GM21381 (cell line): Measurements from ENCODE around the gene SPATS2L.

Experiments
- ATAC-seq: cut with Tn5 transposase; IDR thresholded peaks from one replicate; pipeline ENCODE4 v1.9.1; 2021; ENCODE audit warnings: mild to moderate bottlenecking, moderate library complexity; ENCODE audit not compliant: unreplicated experiment

SPATS2L gene

GRCh38 chr2:200348897-200349563, 42.5 kb downstream of the SPATS2L start:
- ATAC-seq, result no peak

- no peak for ATAC-seq
These were observed 43.4 kb downstream of the SPATS2L start for GRCh38 chr2:200349868-200350267.

- no peak for ATAC-seq
These were observed 44.4 kb downstream of the SPATS2L start for GRCh38 chr2:200350850-200351285.

DNA sequence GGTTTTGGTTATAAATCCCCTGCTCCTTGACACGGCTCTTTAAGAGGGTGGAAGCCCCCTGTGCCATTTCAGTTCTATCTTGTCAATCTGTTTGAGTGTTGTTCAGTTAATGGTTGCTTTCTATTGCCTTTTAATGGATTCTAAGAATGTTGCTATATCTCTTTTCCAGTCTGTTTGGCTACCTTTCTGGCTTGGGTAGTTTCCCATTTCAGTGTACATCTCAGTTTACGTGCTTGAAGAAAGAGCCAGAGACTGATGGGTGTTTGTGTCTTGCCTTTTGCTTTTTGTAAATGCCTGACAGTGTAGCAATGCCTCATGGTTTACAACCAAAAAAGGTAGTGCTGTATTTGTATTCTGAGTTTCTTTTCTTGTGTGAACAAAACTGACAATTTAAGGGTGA, 45.3 kb downstream of the SPATS2L start:
- ATAC-seq, result no peak

- ATAC-seq, result no peak
These were observed 46.1 kb downstream of the SPATS2L start for GRCh38 chr2:200352636-200353035.

GRCh38 chr2:200353120-200353519, 46.6 kb downstream of the SPATS2L start:
- no peak for ATAC-seq

DNA sequence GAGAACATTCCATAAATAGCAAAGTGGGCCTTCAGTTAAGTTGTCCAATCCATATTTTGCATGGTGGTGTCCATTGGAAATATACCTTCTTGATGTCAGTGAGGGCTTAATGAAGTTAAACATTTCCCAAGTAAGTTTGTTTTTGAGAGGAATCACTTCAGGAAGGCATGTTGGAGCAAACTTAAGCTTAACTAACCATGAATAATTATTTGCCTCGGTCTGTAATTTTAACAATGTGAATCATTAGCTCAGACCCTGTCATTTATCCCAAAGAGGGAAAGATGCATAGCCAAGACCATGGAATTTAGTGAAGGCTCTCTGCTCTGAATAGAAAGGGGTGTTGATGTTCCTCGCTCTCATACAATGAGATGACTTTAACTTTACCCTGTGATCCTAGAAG, 47.4 kb downstream of the SPATS2L start:
- ATAC-seq, result no peak

DNA sequence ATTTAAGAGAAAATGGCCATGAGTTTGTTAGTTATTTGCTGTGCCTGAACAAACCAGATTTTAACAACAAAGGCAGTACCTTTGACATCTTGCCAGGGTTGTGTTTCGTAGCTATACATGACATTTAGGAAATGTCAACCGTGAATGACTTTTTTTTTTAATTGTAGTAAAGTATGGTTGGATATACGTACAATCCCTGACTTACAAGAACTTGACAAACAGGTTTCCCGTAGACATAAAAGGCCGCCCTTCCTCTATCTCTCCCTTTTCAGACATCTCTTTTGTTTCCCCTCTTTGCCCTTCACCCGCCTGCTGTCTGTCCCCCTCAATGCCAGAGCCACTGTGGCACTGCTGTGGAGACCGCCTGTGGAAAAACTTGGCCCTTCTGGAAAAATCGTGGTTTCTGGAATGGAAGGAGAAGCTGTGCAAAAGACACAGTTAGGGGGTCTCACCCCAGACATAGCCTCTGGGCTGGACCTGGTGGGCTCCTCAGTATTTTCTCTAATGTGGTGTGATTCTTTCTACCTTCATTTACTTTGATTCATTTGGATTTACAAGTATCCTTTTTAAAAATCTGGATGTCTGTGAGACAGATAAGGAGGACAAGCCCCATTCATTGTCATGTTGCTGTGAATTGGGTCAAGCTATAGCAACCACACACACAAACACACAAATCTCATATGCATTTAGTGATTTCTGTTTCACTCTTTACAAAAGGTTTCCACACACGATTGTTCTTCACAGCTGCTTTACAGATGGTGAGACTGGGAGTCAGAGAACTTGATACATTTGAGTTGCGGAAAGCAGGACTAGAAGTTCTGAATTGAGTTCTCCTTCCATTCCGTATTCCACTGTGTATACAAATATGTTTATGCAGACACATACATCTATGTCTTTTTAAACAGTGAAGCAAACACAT, 48.6 kb downstream of the SPATS2L start:
- ATAC-seq, result no peak

DNA sequence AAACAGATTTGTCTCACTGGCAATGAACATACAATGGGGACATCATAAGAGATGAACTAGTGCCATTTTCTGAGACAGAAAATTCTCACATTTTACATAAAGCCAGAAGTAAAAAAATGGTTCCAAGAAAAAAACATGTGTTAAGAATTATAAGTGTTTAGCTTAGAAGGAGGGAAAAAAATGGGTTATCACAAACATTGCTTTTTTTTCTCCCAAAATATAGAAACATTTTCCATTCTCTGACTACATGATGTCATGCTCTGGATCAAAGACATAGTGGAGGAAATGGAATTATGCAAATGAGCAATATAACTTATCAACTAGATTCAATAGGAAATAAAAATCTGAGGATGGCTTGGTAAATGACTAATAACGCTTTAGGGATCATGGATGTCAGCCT, 49.8 kb downstream of the SPATS2L start:
- ATAC-seq, result no peak

DNA sequence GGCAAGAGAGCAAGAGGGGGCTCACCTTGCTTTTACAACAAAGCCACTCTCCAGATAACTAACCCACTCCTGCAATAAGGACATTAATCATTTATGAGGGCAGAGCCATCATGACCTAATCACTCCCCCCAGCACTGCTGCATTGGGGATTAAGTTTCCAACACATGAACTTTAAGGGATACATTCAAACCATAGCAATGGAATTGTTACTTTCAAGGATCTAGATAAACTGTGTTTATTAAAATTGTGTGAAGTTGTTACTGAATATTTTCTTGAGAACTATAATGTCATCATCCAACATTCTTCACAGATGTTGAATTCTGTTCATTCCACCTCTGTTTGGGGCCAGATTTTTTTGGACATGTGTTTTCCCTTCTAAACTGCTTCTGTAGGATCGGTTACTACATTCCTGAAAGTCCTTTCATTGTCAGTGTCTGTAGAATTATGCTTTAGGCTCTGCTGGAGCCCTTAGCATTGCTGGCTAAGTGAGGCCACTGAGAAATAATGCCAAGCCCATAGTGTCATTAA, 50.4 kb downstream of the SPATS2L start:
- no peak for ATAC-seq

- ATAC-seq, result no peak
These were observed 51.4 kb downstream of the SPATS2L start for GRCh38 chr2:200357845-200358244.

DNA sequence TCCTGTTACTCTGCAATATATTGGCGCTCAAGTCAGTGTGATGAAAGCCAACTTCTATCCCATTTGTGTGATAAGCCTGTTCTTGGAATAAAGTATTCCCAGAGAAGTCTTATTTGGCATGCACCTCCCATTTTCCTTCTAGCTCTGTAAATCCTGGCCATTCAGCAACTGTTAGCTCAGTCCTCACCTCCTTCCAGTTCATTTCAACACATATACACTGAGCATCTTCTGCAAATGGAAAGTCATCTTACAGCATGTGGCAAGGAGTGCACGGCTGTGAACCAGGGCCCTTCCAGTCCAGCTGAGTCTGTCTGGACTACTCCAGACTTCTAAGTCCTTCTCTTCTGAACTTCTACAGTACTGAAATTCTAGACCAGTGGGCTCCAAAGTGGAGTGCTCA, 53.1 kb downstream of the SPATS2L start:
- no peak for ATAC-seq

- no peak for ATAC-seq
These were observed 53.9 kb downstream of the SPATS2L start for GRCh38 chr2:200360364-200360763.

- no peak for ATAC-seq
These were observed 55.9 kb downstream of the SPATS2L start for GRCh38 chr2:200362202-200362917.

DNA sequence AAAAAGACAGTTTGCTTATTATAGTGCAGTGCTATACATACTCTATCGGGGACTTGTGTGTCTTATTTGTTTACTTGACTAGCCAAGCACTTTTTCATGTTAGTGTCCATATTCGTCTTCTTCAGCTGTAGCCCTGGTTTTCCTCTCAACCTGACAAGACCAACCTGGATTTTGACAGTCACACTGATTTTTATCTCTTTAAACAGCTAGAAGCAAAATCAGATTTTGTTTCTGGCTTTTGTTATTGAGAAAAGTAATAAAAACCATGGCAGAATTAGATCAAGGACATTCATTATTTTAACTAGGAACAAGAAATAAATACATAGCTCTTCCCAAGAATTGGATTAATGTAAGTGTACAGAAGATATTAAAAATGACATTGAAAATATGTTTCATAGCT, 56.8 kb downstream of the SPATS2L start:
- ATAC-seq, result no peak

DNA sequence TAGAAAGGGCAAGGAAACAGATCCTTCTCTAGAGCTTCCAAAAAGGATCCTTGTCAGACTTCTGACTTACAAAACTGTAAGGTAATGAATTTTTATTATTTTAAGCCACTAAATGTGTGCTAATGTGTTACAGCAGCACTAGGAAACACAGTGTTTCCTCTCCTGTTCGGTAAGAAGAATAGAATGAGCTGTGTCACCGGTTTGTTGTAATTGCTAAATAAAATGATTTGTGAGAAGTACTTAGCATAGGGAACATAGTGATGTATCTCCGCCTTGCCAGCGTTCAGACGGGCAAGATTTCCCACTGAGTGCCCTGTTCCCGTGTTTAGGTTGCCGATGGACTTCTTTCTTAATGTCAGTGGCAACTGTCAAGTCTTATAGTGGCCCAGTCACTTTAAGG, 57.6 kb downstream of the SPATS2L start:
- no peak for ATAC-seq

GRCh38 chr2:200364620-200365019, 58.1 kb downstream of the SPATS2L start:
- ATAC-seq, result no peak

DNA sequence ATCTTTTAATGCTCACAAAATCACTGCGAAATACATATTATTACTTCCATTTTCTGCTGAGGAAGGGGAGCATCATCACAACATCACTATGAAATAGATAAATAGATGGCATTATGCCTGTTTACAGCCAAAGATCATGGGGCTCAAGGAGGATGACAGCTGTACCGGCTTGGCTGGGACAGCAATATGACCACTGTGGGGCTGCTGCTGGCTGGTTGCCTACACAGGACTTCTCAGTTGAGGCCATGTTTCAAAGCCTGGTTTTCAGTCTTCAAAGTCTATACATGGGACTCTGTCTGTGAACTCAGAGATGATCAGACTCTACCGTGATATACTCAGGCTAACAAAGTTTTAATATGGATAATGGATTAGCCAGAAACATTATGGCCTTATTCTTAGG, 58.7 kb downstream of the SPATS2L start:
- no peak for ATAC-seq

DNA sequence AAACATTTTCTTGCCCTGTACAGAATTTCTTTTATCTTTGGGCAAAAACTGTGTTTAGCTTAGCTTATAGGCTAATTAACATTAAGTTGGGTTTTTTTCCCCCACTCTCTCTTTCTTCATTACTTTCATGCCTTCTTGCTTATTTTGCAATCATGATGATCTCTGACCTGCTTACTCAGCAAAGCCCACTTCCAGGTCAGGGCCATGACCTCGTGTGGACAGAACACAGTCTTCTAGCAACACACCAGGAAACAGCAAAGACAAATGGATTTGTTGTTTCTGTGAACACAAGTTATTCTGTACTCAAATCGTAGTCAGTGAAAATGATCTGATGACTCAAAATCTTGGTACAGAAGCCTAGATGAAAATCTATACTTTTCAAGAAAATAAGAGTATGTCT, 60.7 kb downstream of the SPATS2L start:
- no peak for ATAC-seq

DNA sequence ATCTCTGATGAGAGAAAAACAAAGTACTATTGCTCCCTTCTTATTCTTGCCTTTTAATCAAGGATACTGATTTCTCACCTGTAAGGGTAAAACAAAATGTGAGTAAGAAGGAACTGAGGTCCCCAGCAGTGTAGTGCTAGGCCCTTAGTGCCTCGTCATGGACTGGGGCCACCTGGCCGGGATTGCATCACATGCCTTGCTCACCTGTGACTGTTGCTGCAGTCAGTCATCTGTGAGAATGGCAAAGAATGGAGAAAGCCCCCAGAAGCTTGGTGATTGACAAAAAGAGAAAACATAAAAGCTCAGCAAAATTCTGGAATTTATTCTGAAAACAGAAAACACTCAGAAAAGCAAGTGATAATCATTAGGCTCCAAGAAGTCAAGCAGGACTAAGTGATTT, 63.4 kb downstream of the SPATS2L start:
- ATAC-seq, result no peak

DNA sequence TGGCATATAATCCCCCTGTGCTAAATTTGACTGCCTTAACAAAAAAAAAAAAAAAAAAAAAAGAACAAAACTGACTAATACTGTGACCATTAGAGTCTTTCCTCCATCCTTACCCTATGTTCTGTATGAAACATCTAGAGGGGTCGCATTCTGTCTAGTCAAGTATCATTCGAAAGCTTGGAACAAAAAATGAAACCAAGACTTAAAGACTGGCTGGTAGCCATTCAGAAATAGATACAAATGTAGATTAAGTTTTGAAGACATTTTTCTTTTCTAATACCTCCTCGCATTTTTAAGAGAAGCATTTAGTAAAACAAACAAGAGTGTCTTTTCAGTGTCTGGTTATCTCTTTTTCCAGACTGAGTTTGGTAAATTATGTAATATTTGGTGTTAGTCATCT, 66.7 kb downstream of the SPATS2L start:
- ATAC-seq, result no peak
